ENCODE data around the gene MS4A12.
"Not testable (repeated sequence)": the region's sequence is repeated elsewhere in the genome, so short reads cannot be mapped to it uniquely, and the experiment has no call there.

Gene MS4A12

DNA sequence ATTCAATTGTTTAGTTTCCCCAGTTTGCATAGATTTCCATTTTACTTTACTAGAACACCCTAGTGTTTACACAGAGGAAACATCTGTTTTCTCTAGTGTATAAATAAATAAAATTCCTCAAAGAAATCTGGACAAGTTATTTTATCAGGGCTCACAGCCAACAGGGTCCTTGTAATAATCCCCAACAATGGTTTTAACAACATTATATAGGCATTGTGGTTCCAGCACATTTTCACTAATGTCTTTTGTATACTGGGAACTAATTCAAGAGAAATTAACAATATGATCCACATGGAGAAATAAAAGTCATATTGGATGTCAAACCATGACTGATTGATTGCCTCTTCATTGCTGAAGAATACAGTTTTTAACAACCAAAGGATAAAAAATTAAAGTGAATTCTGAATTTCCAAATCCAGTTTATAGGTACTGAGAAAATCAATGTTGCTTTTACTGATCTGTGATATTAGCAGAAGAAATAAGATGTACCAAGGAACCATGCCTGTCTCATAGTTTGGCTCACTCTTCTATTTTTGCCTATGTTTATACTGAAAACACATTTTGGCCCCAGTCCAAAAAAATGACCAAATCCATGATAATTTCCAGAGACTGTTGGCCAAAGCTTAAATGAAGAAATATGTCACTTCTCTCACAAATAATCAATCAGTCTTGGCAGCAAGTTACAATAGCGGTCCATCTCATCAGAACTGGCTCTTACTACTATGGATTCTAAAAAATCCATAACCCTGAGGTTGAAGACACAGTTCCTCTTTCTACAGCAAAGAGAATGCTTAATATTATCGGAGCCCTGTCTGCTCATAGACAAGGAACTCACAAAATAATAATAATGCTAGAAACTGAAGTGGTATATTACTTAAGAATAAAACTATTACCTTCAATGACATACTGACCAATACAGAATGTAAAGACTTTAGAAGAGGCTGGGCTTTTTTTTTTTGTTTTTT, 21.2 kb downstream of the MS4A12 start:
- no peak for DNase-seq

DNA sequence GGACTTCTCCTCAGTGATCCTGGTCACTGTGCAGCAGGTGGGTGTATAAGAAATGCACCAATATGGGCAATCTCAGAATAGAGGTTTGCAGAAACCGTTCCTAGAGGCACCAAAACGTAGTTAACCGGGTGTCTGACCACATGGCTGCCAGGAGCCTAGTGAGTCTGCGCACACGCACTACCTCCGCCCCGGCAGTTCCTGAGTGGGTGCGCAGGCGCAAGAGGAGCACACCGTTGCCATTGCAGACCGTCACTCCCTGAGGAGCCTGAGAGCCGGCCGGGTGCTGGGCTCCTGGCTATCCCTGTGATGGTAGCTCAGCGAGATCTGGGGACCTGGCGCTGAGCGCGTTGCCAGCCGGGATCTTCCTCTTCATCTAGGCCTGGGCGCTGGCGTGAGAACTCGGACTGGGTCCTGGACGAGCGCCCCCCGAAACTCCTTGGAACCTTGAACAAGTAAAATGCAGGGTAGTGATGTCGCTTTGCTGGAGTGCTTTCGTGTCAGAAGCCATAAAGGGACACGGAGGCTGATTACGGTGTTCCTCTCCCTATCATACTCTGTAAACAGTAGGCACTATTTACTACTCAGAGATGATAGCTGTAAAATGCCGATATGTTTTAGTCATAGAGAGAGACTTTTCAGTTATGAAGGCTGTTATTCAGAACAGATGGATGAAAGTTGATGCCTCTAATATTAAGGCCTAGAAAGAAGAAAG, 22.7 kb downstream of the MS4A12 start, which contains the start of gene MS4A13:
Gene MS4A13, plus strand, starts transcription at position 249 of the 712 bp plus-strand sequence. CDS start 2,692 bp downstream, outside the sequence.
- DNase-seq: no peak

DNA sequence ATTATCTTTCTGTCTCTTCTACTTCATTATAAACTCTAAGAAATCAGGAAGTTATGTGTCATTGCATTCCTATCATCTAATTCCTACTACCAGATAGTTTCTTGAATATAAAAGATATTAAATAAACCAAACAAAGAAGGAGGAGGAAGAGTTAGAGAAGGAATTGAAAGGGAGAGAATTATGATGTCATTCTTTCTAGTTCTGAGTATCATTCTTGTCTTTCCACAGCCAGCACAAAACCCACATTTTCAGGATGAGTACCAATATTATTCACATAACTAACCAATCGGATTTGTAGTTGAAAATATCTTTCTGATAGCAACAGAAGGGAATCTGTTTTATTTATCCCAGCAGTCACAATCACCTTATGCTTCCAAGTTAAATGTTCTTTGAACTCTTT, 35.9 kb downstream of the MS4A12 start:
- DNase-seq: no peak

DNA sequence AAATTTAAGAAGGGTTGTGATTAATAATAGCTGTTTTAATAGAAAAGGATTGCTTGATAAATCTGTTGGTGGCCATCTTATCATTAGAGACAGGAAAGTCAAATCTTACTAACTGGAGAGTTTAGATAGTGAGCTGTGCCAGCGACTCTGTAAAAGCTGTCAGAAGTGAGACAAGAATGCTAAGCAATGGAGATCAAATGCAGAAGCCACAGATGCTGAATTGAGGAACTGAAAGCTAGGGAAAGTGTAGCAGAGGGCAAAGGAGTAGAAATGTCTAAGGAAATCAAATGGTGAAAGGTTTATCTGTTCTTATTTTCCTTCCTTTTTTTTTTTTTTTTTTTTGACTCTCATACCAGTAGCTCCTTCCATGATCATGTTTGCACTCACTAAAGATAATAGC, 36.4 kb downstream of the MS4A12 start:
- DNase-seq: no peak

DNA sequence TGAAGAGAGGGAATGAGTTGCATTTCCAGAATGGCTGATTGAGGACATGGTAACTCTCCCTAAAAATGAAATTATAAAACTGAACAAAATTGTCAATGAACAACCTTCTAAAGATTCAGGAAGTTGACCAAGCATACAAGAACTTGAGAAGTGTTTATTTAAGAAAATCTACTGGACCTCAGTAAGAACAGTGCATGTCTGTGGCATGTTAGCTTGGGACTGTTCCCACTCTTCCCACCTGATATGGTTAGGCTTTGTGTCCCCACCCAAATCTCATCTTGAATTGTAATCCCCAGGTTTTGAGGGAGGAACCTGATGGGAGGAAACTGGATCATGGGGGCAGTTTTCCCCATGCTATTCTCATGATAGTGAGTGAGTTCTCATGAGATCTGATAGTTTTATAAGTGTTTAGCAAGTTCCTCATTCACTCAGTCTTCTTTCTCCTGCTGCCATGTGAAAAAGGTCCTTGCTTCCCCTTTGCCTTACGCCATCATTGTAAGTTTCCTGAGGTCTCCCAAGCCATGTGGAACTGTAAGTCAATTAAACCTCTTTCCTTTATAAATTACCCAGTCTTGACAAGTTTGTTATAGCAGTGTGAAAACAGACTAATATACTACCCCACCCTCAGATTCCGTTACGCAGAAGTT, 38.0 kb downstream of the MS4A12 start:
- no peak for DNase-seq

DNA sequence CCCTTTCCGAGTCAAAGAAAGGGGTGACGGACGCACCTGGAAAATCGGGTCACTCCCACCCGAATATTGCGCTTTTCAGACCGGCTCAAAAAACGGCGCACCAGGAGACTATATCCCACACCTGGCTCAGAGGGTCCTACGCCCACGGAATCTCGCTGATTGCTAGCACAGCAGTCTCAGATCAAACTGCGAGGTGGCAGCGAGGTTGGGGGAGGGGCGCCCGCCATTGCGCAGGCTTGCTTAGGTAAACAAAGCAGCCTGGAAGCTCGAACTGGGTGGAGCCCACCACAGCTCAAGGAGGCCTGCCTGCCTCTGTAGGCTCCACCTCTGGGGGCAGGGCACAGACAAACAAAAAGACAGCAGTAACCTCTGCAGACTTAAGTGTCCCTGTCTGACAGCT, 39.8 kb downstream of the MS4A12 start:
- not testable (repeated sequence) for DNase-seq

DNA sequence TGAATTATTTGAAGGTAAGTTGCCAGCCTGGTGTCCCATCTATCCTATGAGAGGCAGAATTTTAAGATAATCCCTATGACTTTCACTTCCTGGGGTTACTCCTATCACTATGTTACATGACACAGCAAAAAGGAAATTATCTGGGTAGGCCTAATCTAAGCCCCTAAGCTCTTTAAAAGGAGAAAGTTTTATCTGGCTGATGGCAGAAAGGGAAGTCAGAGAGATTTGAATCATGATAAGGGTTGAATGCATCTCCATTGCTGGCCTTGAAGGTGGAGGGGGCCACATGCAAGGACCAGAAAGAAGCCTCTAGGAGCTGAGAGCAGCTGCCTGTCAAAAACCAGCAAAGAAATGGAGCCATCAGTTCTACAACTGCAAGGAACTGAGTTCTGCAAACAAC, 46.0 kb downstream of the MS4A12 start:
- not testable (repeated sequence) for DNase-seq

DNA sequence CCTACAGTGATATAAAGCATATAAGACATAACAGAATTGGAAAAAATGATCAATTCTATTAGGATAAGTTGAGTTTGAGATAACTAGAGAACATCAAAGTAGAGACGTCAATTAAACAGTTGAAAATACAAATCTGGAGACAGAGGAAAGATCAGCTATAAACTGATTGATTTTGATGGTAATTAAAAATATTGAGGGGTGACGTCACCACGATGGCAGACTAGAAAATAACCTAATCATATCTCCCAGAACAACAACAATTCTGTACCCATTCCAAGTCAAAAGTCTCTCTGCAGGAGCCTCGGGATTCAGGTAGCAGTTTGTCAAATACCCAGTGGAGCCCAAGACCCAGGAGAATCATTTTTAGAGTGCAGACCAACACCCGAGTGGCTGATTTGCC, 51.5 kb downstream of the MS4A12 start:
- no peak for DNase-seq
